Chondrocyte (in vitro differentiated cells): ENCODE measurements around the gene ZNF483. TPM values are rescaled to one million over a fixed set of nuclear protein-coding genes. Genes with fewer than 3 reads are reported as not detected.
"Not testable (repeated sequence)": the region's sequence is repeated elsewhere in the genome, so short reads cannot be mapped to it uniquely, and the experiment has no call there.

Experiments
- DNase-seq: peaks from one replicate; pipeline ENCODE4 v3.0.0; 2021; ENCODE audit warnings: mixed read lengths, low spot score
- H3K27ac Mint-ChIP-seq: one replicate; pipeline ENCODE4 v1.8.0; 2021; ENCODE audit warnings: mild to moderate bottlenecking, moderate library complexity, mixed read lengths; ENCODE audit not compliant: unreplicated experiment
- H3K27me3 Mint-ChIP-seq: 2 replicates; pipeline ENCODE4 v1.8.0; 2021; ENCODE audit warnings: low read depth, mixed read lengths
- H3K36me3 Mint-ChIP-seq: 2 replicates; pipeline ENCODE4 v1.8.0; 2021; ENCODE audit warnings: low read depth, mixed read lengths
- H3K4me1 Mint-ChIP-seq: 2 replicates; pipeline ENCODE4 v1.8.0; 2021; ENCODE audit warnings: low read depth, mild to moderate bottlenecking, mixed read lengths
- H3K4me3 Mint-ChIP-seq: one replicate; pipeline ENCODE4 v1.8.0; 2021; ENCODE audit warnings: mild to moderate bottlenecking, moderate library complexity, mixed read lengths; ENCODE audit not compliant: unreplicated experiment
- H3K9me3 Mint-ChIP-seq: 2 replicates; pipeline ENCODE4 v1.8.0; 2021; ENCODE audit warnings: low read depth, mixed read lengths
- total RNA-seq: library from RNA; stranded (reverse); gene quantifications from 3 replicates; pipeline ENCODE4 v1.2.1, GENCODE V29; 2021
- TF ChIP-seq, protein P1 (sequence below): fragments of 200-600 bp; sonication (generic); IDR thresholded peaks from 2 replicates; pipeline ENCODE4 v1.5.0; 2021; ENCODE audit warnings: antibody characterized with exemption, mild to moderate bottlenecking, moderate library complexity

ZNF483 gene
- total RNA-seq, 1 donor from 2014 or later: 2.4 TPM

DNA sequence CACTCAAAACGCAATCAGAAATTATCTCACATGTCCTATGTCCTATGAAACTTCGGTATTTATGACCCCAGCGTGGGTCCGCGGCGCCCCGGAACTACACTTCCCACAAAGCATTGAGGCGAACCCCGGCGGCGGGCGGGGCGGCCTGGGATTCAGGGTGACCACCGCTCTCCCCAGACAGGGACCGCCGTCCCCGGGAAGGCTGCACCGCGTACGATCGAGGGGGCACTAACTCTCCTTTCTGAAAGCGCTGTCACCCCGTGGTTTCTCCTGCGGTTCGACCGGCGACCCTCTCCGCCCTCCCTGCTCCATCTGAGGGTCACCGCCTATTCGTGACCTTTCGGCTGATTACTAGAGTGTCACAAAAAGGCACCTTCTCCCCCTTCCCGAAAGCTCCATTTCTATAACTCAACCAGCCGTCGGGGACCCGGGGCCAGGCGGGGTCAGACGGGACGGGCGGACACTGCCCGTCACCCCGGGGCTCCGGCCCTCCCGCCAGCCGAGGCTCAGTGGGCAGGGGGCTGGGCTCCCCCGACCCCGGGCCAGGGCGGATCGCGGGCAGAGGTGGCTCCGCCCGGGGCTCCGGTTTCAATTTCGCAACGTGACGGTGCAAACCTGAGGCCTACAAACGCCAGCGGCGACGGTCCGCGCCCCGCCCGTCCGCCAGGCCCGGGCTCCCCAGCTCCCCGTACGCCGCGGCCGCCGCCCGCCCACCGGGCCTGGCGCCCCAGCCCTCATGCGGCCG is 42.1 kb upstream of the ZNF483 start:
- Mint-ChIP-seq H3K9me3 (no peaks in the 10 kb centered on the region), H3K36me3 (no peaks in the 10 kb centered on the region), H3K4me1 (peaks cover 32% of the 10 kb centered on the region), H3K27ac (peak overlapping the region; percentile 90), H3K27me3 (no peaks in the 10 kb centered on the region), H3K4me3 (peak overlapping the region; percentile 78)
- TF ChIP-seq, protein P1, sequence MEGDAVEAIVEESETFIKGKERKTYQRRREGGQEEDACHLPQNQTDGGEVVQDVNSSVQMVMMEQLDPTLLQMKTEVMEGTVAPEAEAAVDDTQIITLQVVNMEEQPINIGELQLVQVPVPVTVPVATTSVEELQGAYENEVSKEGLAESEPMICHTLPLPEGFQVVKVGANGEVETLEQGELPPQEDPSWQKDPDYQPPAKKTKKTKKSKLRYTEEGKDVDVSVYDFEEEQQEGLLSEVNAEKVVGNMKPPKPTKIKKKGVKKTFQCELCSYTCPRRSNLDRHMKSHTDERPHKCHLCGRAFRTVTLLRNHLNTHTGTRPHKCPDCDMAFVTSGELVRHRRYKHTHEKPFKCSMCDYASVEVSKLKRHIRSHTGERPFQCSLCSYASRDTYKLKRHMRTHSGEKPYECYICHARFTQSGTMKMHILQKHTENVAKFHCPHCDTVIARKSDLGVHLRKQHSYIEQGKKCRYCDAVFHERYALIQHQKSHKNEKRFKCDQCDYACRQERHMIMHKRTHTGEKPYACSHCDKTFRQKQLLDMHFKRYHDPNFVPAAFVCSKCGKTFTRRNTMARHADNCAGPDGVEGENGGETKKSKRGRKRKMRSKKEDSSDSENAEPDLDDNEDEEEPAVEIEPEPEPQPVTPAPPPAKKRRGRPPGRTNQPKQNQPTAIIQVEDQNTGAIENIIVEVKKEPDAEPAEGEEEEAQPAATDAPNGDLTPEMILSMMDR: no peak
- DNase-seq: no peak

DNA sequence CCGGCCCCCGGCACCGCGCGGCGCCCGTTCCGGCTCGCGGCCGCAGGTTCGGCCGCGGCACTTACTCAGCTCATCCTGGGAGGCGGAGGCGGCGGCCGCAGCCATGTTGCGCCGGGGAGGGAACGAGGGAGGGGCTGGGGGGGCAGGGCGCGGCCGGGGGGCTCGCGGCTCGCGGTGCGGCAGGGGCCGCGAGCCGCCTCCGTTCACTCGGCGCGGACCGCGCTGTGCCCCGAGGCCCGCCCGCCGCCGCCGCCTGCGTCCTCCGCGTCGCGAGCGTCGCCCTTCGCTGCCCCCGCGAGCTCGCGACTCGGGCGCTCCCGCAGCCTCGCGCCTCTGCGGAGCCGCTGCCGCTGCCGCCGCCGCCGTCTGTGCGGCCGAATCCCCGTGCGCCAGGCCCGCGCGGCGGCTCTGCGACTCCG is 41.5 kb upstream of the ZNF483 start:
- no peaks in the 10 kb centered on the region for H3K9me3 Mint-ChIP-seq
- no peaks in the 10 kb centered on the region for H3K27me3 Mint-ChIP-seq
- no peak for DNase-seq
- TF ChIP-seq, protein P1: no peak
- peaks cover 32% of the 10 kb centered on the region for H3K4me1 Mint-ChIP-seq
- H3K4me3 Mint-ChIP-seq: no peak overlapping the region
- H3K27ac Mint-ChIP-seq: no peak overlapping the region
- no peaks in the 10 kb centered on the region for H3K36me3 Mint-ChIP-seq

DNA sequence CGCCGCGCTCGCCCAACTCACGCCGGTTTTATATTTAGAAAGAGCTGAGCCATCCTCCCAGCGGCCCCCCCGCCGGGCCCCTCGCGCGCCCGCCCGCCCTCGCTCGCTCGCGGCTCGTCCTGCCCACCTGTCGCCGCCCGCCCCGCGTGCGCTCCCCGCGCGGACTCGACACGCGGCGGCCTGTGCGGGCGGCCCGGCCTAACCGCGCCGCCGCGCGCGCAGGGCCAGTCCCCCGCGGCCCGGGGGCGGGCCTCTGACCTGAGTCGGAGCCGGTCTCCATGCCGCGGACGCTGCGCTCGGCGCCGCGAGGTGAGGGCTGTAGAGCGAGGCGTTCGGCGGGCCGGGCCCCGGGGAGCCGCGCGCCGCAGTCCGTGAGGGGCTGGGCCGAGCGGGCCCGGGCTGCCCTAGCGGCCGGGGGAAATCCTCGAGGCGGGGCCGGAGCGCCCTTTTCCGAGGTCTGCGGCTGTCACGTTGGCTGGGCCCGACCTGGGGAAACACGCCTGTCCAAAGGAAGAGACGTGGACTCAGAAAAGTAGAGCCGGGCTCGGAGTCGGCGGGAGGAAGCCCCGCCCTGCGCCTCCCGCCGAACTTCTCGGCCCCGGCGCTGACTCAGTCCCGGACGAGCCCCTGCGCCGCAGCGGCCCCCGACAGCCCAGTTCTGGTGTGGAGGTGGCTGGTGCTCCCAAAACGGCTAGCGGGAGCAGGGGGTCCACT is 41.0 kb upstream of the ZNF483 start, which contains the start of gene ECPAS:
Gene ECPAS, minus strand, starts transcription at position 526 of the 714 bp plus-strand sequence. CDS start 11,465 bp downstream, outside the sequence.
- Mint-ChIP-seq H3K4me3 (peak within 1 kb of the TSS; percentile 84), H3K27ac (peak within 1 kb of the TSS; percentile 93), H3K4me1 (peaks cover 28% of the 10 kb centered on the region), H3K9me3 (no peaks in the 10 kb centered on the region), H3K36me3 (no peaks in the 10 kb centered on the region), H3K27me3 (no peaks in the 10 kb centered on the region)
- no peak for DNase-seq
- TF ChIP-seq, protein P1: peak; percentile 43

DNA sequence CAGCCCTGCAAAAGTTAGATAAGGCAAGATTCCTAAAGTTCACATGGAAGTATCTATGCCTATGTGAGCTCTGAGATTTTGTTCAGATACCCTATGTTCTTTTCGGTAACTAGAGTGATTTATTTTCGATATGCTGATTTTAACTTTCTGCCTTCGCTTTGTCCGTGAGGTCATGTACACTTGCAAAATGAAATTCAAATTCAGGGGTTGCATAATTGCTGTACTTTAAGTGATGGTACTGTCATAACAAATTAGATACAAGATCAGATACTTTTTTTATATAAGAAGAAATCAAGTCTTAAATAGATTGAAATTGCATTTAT is 40.4 kb upstream of the ZNF483 start:
- DNase-seq: no peak
- peak overlapping the region; percentile 93 for H3K27ac Mint-ChIP-seq
- TF ChIP-seq, protein P1: no peak

DNA sequence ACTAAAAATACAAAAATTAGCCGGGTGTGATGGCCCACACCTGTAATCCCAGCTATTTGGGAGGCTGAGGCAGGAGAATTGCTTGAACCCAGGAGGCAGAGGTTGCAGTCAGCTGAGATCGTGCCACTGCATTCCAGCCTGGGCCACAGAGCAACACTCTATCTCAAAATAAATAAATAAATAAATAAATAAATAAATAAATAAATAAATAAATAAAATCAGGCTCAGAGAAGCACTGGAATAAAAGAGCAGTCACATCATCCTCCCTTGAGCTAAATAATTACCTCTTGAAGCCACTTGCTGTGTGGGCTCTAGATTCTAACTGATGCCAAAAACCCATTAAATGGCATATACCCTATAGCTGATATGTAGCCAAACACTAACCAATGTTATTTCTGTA is 27.8 kb upstream of the ZNF483 start:
- H3K36me3 Mint-ChIP-seq, H3K4me3 Mint-ChIP-seq, H3K27ac Mint-ChIP-seq, DNase-seq, H3K27me3 Mint-ChIP-seq, H3K4me1 Mint-ChIP-seq, H3K9me3 Mint-ChIP-seq: not testable (repeated sequence)

More for the DNA sequence above, 40.4 kb upstream of the ZNF483 start:
- H3K4me1 Mint-ChIP-seq: peaks cover 27% of the 10 kb centered on the region
- H3K27me3 Mint-ChIP-seq: no peaks in the 10 kb centered on the region
- H3K4me3 Mint-ChIP-seq: peak overlapping the region; percentile 84
- H3K36me3 Mint-ChIP-seq: no peaks in the 10 kb centered on the region
- no peaks in the 10 kb centered on the region for H3K9me3 Mint-ChIP-seq
